M059J (cell line): Measurements from ENCODE around the gene VARS2. TPM values are rescaled to one million over a fixed set of nuclear protein-coding genes. Genes with fewer than 3 reads are reported as not detected.
"Not testable (repeated sequence)": the region's sequence is repeated elsewhere in the genome, so short reads cannot be mapped to it uniquely, and the experiment has no call there.

Source experiments
- DNase-seq: peaks from one replicate; pipeline ENCODE4 v3.0.0-alpha.2; 2012; ENCODE audit warnings: low read depth
- total RNA-seq: library from RNA; depleted of rRNA; stranded (reverse); fragments of >200 nt; shearing (Covaris generic); gene quantifications from 2 replicates; pipeline ENCODE4 v1.2.3, GENCODE V29; 2014; rRNA removed

The VARS2 gene
- 7.4 and 10.1 TPM in 2 replicates for total RNA-seq

GRCh38 chr6:30914076-30914853, at the start of gene VARS2:
TSS of gene VARS2 (plus strand) at chr6:30914238. CDS start at chr6:30914837, 599 bp downstream.
- DNase-seq = peak; percentile 94

DNA sequence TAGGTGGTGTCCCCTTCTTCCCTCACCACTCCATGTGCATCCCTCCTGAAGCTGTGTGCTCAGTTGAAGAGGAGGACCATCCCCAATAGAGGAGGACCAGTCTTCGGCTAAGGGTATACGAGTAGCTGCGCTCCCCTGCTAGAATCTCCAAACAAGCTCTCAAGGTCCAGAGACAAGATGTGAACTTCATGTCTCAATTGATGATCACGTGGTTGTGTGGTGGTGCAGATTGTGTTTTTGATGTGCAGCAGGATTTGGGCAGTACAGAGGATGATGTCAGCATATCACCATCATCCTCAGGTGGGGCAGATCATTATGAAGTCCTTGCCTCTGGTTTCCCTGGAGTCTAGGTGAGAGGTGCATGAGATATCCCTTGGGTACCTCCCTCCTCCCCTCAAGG, 49.7 kb upstream of the VARS2 start:
- DNase-seq = no peak

DNA sequence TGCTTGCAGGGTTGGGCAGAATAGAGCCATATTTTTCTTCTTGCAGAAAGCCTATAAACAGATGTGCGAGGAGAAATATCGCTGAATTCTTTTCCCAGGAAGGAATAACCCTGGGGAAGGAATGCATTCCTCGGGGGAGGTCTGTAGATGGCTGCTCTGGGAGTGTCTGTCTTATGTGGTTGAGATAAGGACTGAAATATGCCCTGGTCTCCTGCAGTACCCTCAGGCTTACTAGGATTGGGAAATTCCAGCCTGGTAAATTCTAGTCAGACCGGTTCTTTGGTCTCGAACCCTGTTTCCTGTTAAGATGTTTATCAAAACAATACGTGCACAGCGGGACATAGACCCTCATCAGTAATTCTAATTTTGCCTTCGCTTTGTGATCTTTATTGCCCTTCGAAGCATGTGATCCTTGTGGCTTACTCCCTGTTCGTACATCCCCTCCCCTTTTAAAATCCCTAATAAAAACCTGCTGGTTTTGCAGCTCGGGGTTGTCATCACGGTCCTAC, 44.7 kb upstream of the VARS2 start:
- DNase-seq = not testable (repeated sequence)

- DNase-seq = no peak
Measured at GRCh38 chr6:30870546-30870945, 43.5 kb upstream of the VARS2 start.

DNA sequence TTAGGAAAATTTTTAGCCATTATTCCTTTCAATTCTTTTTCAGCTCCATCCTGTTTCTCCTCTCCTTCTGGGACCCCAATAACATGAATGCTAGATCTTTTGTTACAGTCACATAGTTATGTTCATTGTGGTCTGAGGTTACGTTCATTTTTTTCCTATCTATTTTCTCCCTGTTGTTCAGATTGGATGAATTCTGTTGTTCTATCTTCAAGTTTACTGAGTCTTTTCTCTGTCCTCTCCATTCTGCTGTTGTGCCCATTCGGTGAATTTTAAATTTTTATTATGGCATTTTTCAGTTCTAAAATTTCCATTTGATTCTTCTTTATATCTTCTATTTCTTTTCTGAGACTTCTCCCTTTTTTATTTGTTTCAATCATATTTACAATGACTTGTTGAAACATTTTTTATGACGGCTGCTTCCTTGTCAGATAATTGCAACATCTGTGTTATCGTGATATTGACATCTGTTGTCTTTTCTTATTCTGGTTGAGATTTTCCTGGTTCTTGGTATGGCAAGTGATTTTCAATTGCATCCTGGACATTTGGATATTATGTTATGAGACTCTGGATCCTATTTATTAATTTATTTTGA, 42.4 kb upstream of the VARS2 start:
- no peak for DNase-seq

- DNase-seq = no peak
Measured at GRCh38 chr6:30873137-30873640, 40.8 kb upstream of the VARS2 start.

DNA sequence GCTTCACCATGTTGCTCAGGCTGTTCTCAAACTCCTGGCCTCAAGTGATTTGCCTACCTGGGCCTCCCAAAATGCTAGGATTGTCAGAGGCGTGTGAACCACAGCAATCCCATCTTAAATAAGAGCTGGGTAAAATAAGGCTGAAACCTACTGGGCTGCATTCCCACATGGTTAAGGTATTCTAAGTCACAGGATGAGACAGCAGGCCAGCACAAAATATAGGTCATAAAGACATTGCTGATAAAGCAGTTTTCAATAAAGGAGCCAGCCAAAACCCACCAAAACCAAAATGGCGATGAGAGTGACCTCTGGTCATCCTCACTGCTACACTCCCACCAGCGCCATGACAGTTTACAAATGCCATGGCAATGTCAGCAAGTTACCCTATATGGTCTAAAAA, 40.2 kb upstream of the VARS2 start:
- DNase-seq = not testable (repeated sequence)

- peak; percentile 30 for DNase-seq
Measured at GRCh38 chr6:30875244-30876038, 38.6 kb upstream of the VARS2 start.

GRCh38 chr6:30876039-30876730, 37.9 kb upstream of the VARS2 start:
- DNase-seq = peak; percentile 96

GRCh38 chr6:30877419-30878262, 36.4 kb upstream of the VARS2 start:
- peak; percentile 95 for DNase-seq

GRCh38 chr6:30879684-30880427, 34.2 kb upstream of the VARS2 start:
- DNase-seq = no peak

DNA sequence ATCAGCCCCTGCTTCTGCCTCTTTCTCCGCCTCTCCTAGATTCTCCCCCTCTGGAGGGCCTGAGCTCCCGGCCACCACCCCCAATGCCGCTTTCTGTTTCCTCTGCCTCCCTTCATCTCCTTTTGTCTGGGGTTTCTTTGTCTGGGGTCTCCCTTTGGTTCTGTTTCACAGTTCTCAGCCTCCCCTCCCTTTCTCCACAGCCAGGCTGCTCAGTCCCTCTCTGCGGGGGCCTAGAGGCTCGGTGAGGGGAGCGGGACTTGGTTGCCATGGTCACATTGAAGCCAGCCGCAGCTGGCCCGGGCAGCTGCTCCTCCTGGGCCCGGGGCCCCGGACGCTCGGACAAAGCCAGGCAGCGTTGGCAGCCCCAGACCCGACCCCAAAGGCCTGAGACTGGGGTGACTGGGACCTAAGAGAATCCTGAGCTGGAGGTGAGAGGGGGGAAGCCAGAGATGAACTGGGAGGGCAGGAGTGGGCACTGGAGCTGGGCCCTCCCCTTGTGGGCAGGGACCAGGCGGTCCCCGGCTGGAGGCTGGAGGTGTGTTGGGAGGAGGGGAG, 33.3 kb upstream of the VARS2 start:
- no peak for DNase-seq

DNA sequence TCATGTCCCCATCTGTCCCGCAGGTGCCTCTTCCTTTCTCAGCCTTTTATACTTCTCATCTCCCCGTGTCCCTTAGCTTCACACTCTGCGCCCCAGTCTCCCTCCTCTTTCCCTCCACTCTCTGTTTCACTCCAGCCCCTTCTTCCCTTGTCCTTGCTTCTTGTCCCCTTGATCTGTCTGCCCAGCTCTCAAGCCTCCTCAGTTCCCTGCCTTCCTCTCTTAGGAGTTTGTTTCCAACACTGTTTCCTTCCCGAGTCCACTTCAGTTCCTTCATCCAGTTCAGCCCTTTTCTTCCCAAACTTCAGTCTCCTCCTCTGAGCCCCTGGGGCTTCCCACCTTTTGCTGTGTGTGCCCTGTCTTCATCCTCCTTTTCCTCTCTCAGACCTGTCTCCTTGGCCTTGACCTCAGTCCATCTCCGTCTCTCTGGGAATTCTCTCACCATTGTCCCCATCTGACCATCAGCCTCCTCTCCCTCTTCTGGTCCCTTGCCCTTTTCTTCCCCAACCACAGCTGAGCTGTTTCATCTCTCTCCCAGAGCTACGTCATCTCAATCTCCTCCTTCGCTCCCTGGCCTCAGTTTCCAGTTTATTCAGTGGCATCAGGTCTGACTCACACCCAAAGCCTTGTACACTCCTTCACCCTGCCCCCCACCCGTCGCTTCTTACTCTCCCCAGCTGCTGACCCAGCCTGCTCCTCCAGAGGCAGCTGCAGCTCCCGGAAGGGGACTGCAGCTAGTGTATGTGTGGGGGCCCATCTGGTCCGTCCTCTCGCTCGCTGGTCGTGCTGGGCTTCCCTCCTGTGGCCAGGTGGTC, 32.4 kb upstream of the VARS2 start:
- DNase-seq = no peak

DNA sequence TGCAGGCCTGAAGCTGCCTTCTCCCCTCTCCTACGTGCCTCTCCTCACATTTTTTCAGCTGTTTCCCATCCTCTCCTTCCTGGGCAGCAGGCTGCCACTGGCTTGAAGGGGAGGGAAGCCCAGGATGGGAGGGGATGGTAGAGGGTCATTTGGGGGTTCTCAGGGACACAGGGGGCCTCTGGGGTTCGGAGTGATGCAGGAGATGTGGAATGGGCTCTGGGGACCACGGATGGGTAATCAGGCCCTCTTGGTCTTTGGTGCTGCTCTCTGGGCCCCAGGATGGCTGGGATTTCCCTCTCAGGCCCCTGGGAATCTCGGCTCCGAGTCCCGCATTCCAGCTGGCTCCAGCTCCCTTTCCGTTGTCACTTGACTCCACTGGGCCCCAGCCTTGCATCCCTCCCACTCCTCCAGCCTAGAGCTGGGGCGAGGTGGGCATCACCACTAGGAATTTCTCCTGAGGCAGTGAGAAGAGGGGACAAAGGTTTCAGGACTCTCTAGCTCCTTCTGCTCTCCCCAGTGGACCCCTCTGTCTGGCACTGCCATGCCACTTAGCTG, 31.8 kb upstream of the VARS2 start:
- no peak for DNase-seq

DNA sequence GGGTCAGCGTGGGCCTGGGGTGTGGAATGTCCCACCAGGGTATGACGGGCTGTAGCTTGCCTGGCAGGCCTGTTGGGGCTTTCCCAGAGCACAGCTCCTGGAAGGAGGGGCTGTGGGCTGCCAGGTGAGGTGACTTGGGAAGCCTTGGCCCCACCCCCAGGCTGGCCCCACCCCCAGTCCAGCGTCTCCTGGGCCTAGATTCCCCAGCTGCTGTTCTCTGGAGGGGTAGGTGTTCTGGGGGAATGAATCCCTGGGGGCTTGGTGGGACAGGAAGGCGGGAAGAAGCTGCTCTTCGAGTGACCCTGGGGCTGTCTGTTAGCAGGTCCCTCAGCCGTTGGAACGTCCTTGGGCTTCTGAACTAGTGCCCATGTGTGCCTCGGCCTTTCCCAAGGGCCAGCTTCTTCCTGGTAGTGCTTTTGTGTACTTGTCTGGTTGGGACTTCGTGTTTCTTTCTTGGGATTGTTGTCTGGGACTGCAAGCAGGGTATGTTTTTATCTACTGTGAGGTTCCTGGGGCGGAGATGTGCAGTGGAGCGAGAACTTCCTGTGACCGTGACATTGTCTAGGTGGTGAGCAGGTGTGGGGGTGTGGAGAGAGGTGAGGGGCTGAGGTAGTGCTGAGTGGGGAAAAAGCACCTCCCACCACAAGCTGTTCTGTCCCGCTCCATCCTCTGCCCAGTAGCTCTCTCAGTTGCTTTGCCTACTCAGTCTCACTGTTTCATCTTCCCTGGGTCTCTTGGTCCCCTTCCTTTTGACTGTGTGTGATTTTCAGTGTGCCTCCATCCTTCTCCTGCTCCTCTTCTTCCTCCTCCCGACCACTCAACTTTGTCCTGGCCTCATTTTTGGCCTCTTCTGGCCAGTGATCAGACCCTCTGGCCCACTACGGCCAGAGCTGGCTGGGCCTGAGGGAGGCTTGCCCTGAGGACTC, 31.0 kb upstream of the VARS2 start:
- no peak for DNase-seq

DNA sequence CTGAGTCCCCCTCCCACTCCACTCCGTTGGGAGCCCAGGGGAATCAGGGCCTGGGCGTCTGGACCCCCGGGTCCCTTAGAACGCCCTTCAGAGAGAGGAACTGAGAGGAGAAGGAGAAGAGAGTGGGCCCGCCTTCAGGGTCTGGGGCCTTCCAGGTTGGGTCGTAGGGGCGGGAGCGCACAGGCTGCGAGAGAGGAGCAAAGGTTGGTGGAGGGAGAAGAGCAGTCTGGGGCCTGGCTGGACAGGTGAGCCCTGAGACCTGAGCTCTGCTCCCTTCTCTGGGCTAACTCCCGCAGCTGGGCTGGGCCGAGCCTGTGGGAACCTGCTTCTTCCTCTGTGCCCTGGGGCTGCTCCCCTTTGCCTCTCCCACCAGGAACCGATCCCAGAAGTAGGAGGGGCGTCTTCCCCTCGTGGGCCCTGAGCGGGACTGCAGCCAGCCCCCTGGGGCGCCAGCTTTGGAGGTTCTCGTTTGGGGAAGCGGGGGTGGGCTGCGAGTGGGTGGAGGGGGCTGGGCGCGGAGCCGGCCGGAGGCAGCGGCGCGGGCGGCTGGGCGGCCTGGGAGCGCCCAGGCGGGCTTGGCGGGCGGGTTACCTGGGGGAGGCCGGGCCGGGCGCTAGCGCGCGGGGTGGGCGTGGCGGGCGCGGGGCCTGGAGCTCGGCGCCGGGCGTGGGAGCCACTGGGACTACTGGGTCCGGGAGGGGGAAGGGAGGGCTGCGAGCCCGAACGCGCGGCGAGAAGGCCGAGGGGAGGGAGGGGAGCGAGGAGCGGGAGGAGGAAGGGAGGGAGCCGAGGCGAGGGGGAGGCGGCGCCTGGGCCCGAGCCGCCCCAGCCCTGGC, 30.1 kb upstream of the VARS2 start, which contains the start of gene DDR1:
Gene DDR1 (plus strand): TSS at position 835 of the 836 bp plus-strand sequence. CDS start 4,211 bp downstream, outside the sequence.
- peak; percentile 88 for DNase-seq
